NCI-H2171 treated with DMSO at 0.1 percent for 48 hours (cell line): ENCODE results near the gene PRSS16.

Experiments used
- DNase-seq: peaks from one replicate; lab custom pipeline; 2025; lab: John Stamatoyannopoulos, UW

Gene PRSS16

DNA sequence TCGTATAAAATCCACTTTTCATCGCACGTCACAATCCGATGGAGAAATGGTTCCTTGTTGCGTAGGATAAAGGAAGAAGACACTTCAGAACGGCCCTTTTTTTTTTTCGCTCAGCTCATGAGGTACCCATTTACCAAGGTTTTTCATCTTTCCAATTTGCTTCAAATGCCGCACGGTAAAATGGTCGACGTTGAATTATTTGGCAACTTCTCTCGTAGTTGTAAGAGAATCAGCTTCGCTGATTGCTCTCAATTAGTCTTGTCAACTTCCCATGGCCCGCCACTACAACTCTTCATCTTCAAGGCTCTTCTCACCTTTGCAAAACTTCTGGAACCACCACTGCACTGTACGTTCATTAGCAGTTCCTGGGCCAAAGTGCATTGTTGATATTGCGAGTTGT is 35.8 kb downstream of the PRSS16 start:
- no peak for DNase-seq

DNA sequence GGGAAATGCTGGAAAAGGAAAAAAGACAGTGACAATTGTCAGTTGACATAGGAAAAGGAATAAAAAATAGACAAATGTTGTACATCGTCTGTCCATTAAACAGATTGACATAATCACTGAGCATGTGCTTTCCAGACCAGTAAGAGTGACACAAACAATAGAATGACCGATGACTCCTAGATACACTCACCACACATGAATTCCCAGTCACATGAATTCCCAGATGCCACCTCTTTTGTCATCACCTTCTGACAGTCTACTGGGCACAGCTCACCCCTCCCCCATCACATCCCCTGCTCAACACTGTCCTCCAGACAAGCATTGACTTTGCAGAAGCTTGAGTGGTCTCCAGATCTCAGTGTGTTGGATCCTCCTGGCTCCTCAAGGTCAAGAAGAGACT is 38.6 kb downstream of the PRSS16 start:
- DNase-seq = no peak

DNA sequence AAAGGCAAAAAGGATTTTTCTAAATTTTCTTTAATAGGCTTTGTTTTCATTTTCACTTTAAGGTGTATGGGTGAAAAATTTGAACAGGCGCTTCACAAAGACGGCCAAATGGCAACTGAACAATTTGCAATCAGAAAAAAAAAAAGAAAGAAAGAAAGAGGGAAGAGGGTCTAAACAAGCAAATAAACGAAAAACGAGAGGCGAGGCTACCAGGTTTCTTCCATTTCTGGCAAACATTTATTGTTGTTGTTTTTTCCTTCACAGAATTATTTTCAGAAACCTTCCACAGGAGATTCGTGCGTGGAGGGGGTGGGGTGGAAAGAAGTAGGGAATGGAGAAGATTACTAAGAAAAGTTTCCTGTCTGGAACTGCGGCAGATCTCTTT is 40.2 kb downstream of the PRSS16 start:
- no peak for DNase-seq

DNA sequence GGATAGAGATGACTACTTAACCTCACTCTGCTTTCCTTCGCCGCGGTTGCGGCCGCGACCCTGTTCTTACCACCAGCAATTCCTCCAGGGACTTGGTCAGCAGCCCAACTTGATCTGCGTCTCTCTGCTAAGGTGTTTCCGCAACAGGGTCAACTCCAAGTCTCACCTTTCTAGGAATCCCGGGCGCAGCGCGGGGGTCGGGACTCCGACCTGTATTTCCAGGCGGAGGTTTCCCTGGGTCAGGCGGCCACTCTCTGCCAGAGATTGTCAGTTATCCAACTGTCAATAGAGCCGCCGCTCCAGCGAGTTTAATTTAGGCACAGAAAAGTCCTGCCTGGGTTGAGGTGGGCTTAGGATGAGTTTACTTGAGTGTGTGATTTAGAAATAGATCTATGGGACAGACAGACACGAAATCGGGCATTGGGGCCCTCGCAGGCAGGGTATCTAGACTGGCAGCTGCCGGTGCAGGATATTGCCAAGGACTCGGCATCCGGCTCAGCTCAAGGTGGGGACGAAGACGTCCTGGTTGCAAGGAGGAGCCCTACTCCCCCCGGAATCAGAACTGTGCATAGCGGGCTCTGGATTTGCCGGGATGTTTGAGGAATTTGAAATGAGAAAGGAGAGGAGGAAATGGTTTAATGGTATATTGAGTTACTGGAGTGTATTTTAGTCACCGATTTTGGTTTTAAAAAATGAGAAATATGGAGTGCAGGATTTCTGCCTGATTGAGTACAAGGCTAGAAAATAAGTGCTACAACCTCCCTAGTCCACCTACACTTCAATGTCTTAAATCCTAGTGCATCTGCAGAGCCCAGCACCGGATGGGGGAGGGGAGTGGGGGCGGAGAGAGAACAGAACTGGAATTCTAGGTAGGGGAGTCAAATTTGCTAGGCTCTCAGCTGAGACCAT is 40.9 kb downstream of the PRSS16 start:
- DNase-seq = no peak

DNA sequence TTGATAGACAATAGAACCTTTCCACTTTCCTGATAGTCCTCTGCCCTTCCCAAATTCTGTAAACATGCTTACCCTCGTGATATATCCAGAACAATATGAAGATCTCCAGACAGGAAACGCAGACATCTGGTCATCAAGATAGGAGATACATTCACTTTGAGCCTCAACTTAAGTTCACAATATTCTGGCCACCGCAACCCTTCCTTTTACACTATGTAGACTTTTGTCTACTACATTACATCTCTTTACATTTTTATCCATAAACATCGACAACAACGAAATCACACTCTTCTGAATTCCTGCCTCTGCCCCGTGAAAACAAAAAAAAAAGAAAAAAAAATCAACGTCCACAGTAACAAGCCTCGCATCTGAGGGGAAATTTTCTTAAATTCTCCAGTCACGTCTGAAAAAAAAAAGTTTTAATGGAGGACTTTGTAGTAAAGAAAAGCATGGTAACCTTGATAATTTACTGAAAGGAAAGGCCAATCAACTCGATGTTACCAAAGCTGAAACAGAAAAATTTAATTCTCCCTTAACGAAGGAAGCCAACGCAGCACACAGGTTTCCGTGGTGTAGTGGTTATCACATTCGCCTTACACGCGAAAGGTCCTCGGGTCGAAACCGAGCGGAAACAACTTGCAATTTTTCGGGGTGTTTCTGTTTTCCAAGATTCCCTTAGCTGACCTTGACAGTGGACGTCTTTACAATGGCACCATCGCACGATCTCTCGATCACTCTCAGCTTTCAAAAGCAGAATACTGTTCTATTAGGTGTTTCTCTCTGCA is 42.8 kb downstream of the PRSS16 start:
- no peak for DNase-seq

DNA sequence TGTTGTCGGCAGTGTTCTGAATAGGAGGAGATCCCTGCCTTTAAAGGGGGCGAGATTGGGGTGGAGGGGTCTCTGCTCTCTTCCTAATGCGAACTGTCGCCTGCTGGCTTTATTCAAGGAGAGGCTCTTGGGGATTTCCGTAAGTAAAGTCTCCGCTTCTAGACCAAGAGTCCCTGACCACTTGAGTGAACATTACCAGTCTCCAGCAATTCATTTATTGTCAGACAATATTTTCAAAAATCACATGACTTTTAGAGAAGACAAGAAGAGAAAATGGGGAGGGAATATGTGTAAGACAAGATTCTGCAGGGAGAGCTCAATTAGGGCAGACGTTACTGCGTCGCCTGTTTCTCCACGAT is 43.3 kb downstream of the PRSS16 start:
- DNase-seq = no peak

DNA sequence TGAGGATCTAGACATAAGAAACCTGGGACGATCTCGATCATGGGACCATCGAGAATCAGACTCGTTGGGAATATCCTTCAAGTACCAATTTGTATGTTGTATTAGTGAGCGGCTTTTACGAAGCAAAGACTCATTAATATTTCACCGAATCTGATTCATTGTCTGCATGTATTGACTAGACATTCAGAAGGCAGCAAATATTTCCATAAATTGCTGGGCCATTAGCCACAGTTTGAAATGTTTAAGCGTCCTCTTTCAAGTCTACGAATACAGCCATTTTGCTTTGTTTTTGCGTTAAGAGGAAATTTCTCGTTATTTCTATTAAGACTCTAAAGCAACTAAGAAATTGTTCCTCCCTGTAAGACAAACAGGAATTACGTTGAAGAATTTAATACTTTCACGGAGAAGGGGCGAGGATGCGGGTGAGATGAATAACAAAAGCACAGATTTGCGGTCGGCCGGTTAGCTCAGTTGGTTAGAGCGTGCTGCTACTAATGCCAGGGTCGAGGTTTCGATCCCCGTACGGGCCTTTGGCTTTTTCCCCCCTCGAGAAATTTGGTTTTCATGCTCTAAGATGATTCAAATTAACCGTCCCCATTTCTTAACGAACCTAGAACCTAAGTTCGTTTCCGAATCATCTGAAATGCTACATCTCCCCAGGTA is 46.1 kb downstream of the PRSS16 start:
- no peak for DNase-seq

DNA sequence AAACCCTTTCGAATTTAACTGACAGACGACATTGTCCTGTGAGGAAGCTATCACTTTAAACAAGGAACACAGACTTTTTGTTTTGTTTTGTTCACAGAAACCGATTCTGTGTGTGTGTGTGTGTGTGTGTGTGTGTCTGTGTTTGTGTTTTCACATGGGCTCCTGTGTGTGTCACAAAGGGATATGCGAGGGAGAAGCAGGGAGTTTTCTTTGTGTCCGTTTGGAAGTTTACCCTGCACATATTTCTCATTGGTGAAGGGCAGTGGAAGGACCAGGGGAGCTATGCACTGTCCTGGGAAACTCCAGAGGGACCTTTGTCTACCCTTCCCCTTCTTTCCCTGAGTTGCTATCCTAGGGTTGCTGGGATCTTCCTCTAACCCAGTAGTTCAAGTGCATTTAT is 46.9 kb downstream of the PRSS16 start:
- no peak for DNase-seq

DNA sequence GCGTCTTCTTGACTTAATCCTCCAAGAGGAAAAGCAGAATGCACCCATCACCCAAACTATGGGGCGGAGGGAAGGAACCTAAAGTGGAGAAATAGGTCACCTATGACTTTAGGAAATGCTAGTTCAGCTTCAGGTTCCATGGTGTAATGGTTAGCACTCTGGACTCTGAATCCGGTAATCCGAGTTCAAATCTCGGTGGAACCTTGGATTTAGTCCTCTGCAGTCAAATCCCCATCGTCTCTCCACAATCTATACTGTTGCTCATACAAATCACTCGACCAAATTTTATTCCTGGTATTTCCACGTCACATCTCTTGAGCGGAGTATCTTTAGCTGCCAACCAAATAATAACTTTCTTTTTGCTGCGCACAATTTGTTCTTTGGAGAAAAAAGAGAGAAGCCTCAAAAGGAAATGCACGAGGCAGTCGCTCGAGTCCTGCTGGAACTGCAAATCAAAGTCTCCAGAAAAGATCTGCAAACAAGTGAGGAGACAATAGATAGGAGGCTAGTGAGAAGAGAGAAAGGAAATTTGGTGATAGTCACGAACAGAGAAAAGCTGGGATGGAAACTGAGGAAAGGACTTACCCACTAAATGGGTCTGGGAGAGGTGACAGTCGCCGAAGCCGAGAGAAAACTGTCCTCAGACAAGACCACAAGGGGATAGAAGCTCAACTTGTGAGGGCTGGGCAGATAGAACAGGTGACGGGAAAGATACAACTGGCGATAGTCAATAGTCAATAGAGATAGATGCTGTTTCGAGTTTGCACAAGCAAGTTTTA is 48.0 kb downstream of the PRSS16 start:
- no peak for DNase-seq

DNA sequence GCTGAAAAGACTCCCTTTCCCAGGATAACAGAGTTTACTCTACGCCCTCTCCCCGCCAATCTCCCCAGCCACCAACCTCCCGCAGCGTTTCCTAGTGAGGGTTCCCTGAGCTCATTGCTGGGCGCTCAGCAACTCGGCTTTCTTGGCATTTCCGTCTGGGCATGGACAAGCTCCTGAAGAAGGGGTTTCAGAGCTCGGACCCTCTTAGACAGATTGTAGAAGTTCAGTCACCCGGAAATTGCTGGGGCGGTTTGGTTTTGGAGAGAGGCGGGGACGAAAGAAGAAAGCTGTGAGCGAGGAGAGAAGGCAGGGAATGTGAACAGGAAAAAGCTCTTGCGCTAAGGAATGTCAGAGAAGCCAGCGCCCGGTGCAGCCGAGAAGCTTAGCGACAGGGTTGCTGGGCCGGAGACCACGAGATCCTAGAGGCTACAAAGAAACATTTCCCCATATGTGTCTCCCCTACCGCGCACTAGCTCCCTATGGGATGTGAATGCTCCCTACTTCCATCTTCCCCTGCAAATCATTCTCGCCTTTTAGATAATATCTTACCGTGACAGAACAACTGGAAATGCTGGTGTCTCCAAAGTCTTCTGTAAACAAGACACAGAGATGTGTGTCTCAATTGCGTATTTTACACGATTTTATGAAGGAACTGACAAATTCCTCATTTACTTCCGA is 48.7 kb downstream of the PRSS16 start:
- no peak for DNase-seq

DNA sequence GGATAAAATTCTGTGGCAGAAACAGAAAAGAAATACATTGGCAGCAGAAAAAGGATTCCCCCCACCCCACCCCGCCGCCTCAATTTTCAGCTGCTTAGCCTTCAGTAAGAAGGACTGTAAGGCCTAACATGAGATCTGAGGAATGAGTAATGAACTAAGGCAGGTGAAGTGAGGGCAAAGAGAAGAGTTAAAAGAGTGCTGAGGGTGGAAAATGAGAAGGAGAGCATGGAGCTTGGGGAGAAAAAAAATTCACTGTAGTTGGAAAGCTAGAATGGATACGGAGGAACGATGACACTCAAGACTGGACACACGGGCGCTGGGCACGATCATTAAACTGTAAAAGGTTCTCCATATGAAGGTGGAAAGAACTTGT is 50.0 kb downstream of the PRSS16 start:
- DNase-seq = no peak

DNA sequence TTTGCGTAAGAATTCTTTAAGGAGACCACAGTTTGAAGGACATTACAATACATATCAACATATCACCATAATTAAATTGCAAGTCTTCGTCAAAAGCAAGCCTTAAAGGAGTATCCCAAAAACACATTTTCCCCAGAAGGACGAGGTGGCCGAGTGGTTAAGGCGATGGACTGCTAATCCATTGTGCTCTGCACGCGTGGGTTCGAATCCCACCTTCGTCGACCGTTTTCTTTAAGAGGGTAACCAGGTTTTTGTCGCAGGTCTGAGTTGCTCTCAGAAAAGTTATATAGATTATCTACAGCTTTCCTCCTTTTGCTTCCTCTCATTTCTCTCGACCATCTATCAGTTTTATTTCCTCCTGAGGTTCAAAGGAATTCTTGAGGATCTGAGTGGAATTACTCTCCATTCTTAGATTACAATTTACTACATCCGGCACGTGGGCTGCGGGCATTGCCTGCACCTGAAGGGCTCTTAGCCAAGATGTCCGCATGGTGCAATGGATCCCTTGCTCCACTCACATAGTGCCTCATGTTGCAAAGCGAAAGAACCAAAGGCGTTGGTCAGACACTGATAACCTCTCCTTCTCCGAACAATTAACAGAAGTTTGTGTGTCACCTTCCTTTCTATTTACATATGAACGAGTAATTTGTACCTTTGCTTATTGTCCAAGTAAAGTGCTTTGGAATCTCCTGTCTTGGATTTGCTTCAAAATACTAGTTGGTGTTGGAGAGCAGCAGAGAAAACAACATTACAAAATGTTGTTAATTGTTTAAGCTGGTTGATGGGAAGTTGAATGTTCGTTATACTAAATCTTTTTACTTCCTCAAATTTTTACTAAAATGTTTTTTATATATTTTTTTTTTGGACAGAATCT is 50.6 kb downstream of the PRSS16 start:
- peak; percentile 36 for DNase-seq

DNA sequence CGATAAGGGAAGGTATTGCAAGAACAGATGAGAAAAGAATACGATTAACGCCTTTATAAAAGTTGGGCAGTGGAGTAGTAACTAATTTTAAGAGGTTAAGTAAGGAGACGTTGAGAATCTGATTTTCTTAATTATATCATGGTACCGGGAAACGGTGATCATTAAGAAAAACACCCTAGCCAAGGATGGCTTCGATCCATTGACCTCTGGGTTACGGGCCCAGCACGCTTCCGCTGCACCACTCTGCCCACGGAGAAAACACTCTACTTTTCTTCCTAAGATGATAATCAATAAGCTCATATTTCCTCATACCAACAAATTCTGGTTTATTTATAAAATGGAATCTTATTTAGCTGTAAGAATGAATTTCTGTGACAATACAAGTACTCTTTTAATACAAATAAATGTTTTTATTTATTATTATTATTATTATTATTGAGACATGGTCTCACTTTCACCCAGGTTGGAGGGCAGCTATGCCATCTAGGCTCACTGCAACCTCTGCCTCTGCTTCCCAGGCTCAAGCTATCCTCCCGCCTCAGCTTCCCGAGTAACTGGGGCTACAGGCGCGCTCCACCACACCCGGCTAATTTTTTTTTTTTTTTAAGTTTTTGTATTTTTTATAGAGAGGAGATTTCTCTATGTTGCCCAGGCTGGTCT is 56.2 kb downstream of the PRSS16 start:
- DNase-seq = no peak
